C1 segment of cervical spinal cord (tissue), 14 donors: Measurements from ENCODE around the gene STAP2.
A peak's percentile ranks its signal among the peaks of the same experiment; 100 is the strongest.

ENCODE experiments used
- DNase-seq, 14 donors: peaks; one replicate each; lab custom pipeline; 2025; lab: John Stamatoyannopoulos, UW

The STAP2 gene

GRCh38 chr19:4338441-4339355, at the start of gene STAP2:
TSS of gene STAP2 (minus strand) at chr19:4338827. CDS start at chr19:4338753, 74 bp downstream.
- no peak for DNase-seq

GRCh38 chr19:4386041-4386782, 47.6 kb upstream of the STAP2 start:
- peak in 11 of 14 donors; percentile 19 to 68 (median 52) for DNase-seq

- DNase-seq = no peak
Measured at GRCh38 chr19:4385291-4386040, 46.8 kb upstream of the STAP2 start.

GRCh38 chr19:4380254-4380727, 41.7 kb upstream of the STAP2 start:
- DNase-seq = no peak

- no peak for DNase-seq
Measured at GRCh38 chr19:4379383-4380253, 41.0 kb upstream of the STAP2 start.

GRCh38 chr19:4378886-4379285, 40.3 kb upstream of the STAP2 start:
- no peak for DNase-seq

GRCh38 chr19:4376991-4377781, 38.6 kb upstream of the STAP2 start:
- DNase-seq = peak in 1 of 14 donors; percentile 42

GRCh38 chr19:4376671-4376990, 38.0 kb upstream of the STAP2 start:
- no peak for DNase-seq

GRCh38 chr19:4376028-4376670, 37.5 kb upstream of the STAP2 start:
- DNase-seq = no peak

- DNase-seq = peak in 3 of 14 donors; percentile 21 to 45 (median 23)
Measured at GRCh38 chr19:4375164-4376027, 36.8 kb upstream of the STAP2 start.

- peak in 2 of 14 donors; percentile 36 to 82 for DNase-seq
Measured at GRCh38 chr19:4374498-4375163, 36.0 kb upstream of the STAP2 start.

- DNase-seq = peak in 13 of 14 donors; percentile 32 to 87 (median 63)
Measured at GRCh38 chr19:4373601-4374497, 35.2 kb upstream of the STAP2 start.

GRCh38 chr19:4373013-4373367, 34.4 kb upstream of the STAP2 start:
- DNase-seq = no peak

GRCh38 chr19:4372165-4373012, 33.8 kb upstream of the STAP2 start:
- DNase-seq = peak in 1 of 14 donors; percentile 17

GRCh38 chr19:4371247-4372164, 32.9 kb upstream of the STAP2 start:
- peak in 2 of 14 donors; percentile 20 to 52 for DNase-seq
